Thymus (tissue), 11 donors: Measurements from ENCODE around the gene PLEKHH2. TPM values are rescaled to one million over a fixed set of nuclear protein-coding genes. Genes with fewer than 3 reads are reported as not detected.

Source experiments
- DNase-seq, 9 donors: peaks; one replicate each; pipeline ENCODE4 v3.0.0-alpha.2; 2013; ENCODE audit warnings: low spot score in 9 of 9, low read depth in 6 of 9, missing footprints in 1 of 9
- H3K27ac ChIP-seq, 2 donors: one replicate each; pipeline ENCODE4 v1.5.1; 2013; ENCODE audit warnings: control low read depth in 1 of 2, low read depth in 1 of 2, low read length in 1 of 2, mild to moderate bottlenecking in 1 of 2, moderate library complexity in 1 of 2
- H3K27me3 ChIP-seq, 2 donors: one replicate each; pipeline ENCODE4 v1.5.1; 2013; ENCODE audit warnings: low read length in 1 of 2; ENCODE audit not compliant: control insufficient read depth in 2 of 2, insufficient read depth in 1 of 2
- H3K36me3 ChIP-seq, 2 donors: one replicate each; pipeline ENCODE4 v1.5.1; 2013; ENCODE audit warnings: low read length in 1 of 2, mild to moderate bottlenecking in 1 of 2, moderate library complexity in 1 of 2; ENCODE audit not compliant: control insufficient read depth in 2 of 2, insufficient read depth in 2 of 2
- H3K4me1 ChIP-seq, 2 donors: one replicate each; pipeline ENCODE4 v1.5.1; 2013; ENCODE audit warnings: low read length in 2 of 2; ENCODE audit not compliant: control insufficient read depth in 2 of 2, insufficient read depth in 2 of 2
- H3K4me3 ChIP-seq, 2 donors: one replicate each; pipeline ENCODE4 v1.5.1; 2013; ENCODE audit warnings: low read length in 2 of 2, control low read depth in 1 of 2, mild to moderate bottlenecking in 1 of 2
- H3K9me3 ChIP-seq, 2 donors: one replicate each; pipeline ENCODE4 v1.5.1; 2013; ENCODE audit warnings: low read length in 1 of 2, mild to moderate bottlenecking in 1 of 2; ENCODE audit not compliant: control insufficient read depth in 2 of 2, insufficient read depth in 1 of 2
- WGBS: extraction: QIAGEN DNeasy Blood & Tissue Kit; methylation state at CpG from one replicate; pipeline ENCODE4 v1.1.7; 2013; 5-methylcytosine and 5-hydroxymethylcytosine counted together
- polyA plus RNA-seq: library from polyadenylated mRNA; stranded (reverse); fragments of 200-250 nt; gene quantifications from one replicate; pipeline ENCODE4 v1.2.3, GENCODE V29; 2013
- total RNA-seq: library from RNA; stranded (reverse); fragments of 120-200 nt; gene quantifications from one replicate; pipeline ENCODE4 v1.2.4, GENCODE V29; 2013
- donor health status: healthy.

The PLEKHH2 gene
- total and polyA plus RNA-seq, 2 donors: 0.66 to 1.1 TPM

- no peaks in the 10 kb centered on the region for H3K36me3 ChIP-seq
- H3K4me1 ChIP-seq: no peaks in the 10 kb centered on the region
- H3K27ac ChIP-seq: no peak overlapping the region
- no peak overlapping the region for H3K4me3 ChIP-seq
- DNase-seq: no peak
- no peaks in the 10 kb centered on the region for H3K9me3 ChIP-seq
- no peaks in the 10 kb centered on the region for H3K27me3 ChIP-seq
Measured at GRCh38 chr2:43800894-43801293, 163.8 kb downstream of the PLEKHH2 start.

- H3K36me3 ChIP-seq: no peaks in the 10 kb centered on the region
- H3K27me3 ChIP-seq: no peaks in the 10 kb centered on the region
- H3K4me3 ChIP-seq: no peak overlapping the region
- H3K4me1 ChIP-seq: no peaks in the 10 kb centered on the region
- 98% methylated on average over 2 of the region's 2 CpGs for WGBS
- no peak overlapping the region for H3K27ac ChIP-seq
- no peak for DNase-seq
- no peaks in the 10 kb centered on the region for H3K9me3 ChIP-seq
Measured at GRCh38 chr2:43802135-43802534, 165.1 kb downstream of the PLEKHH2 start.

DNA sequence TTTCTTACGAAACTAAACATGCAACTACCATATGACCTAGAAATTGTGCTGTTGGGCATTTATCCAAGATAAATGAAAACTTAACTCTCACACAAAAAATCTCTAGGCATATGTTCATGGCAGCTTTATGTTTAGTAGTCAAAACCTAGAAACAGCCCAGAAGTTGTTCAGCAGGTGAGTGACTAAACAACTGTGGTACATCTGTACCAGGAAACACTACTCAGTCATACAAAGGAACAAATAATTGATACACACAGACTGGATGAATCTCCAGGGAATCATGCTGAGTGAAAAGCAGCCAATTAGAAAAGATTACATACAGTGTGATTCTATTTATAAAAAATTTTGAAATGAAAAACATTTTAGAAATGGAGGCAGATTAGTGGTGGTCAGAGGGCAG lies 166.1 kb downstream of the PLEKHH2 start:
- Histone ChIP-seq H3K27ac (no peak overlapping the region), H3K4me3 (no peak overlapping the region), H3K4me1 (no peaks in the 10 kb centered on the region), H3K9me3 (no peaks in the 10 kb centered on the region), H3K27me3 (no peaks in the 10 kb centered on the region), H3K36me3 (no peaks in the 10 kb centered on the region)
- DNase-seq: no peak
- WGBS: 98% methylated on average over 1 of the region's 1 CpG

DNA sequence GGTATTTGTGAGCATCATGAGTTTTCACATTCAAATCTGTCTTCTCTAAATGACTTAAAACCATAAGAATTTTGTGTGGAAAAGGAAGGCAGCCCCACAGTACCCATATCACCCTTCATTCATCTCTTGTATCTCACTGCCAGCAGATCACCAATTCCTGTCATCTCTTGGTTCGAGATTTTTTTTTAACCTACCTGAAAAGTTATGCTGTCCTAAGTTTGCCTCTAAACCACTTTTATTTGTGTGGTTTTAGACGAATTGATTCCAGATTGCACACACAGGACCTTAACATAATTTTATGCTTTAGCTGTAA lies 169.6 kb downstream of the PLEKHH2 start:
- 97% methylated on average over 2 of the region's 2 CpGs for WGBS
- Histone ChIP-seq H3K9me3 (no peaks in the 10 kb centered on the region), H3K27ac (no peak overlapping the region), H3K27me3 (no peaks in the 10 kb centered on the region), H3K4me3 (no peak overlapping the region), H3K36me3 (no peaks in the 10 kb centered on the region), H3K4me1 (no peaks in the 10 kb centered on the region)
- no peak for DNase-seq

DNA sequence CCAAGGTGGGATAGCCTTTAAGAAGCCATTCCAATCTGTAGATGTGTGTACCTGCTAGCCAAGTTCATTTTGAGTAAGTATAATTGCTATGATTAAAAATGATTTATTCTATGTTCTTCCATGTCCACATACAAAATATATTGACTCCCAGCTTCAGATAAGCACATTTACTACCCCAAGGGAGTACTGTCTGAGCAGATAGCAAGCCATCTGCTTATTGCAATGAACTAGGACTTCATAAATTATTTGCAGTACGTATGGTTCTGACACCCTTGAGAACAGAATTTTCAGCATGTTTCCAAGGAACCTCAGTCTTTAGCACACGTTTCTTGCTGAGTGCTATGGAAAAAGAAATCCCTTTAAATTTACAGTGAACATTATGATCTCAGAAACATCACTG lies 173.4 kb downstream of the PLEKHH2 start:
- 98% methylated on average over 2 of the region's 2 CpGs for WGBS

GRCh38 chr2:43810888-43811287 lies 173.8 kb downstream of the PLEKHH2 start:
- Histone ChIP-seq H3K27ac (no peak overlapping the region), H3K27me3 (no peaks in the 10 kb centered on the region), H3K4me1 (no peaks in the 10 kb centered on the region), H3K4me3 (no peak overlapping the region), H3K9me3 (no peaks in the 10 kb centered on the region), H3K36me3 (no peaks in the 10 kb centered on the region)
- DNase-seq: no peak
- 97% methylated on average over 1 of the region's 1 CpG for WGBS

More for the DNA sequence above, 173.4 kb downstream of the PLEKHH2 start:
- Histone ChIP-seq H3K36me3 (no peaks in the 10 kb centered on the region), H3K4me1 (no peaks in the 10 kb centered on the region), H3K27me3 (no peaks in the 10 kb centered on the region), H3K9me3 (no peaks in the 10 kb centered on the region), H3K4me3 (no peak overlapping the region), H3K27ac (no peak overlapping the region)
- DNase-seq: no peak

DNA sequence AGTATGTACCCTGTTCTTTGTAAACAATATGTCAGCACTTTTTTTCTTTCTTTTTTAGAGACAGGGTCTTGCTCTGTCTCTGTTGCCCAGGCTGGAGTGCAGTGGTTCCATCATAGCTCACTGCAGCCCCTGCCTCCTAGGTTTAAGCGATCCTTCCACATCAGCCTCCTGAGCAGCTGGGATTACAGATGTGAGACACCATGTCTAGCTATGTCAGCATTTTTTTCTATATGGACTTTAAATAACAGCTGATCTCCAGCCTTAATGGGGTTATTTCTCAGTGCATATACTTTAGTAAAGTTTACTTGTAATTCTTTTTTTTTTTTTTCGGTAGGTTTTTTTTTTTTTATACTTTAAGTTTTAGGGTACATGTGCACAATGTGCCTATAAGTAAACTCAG lies 174.9 kb downstream of the PLEKHH2 start:
- no peak for DNase-seq
- Histone ChIP-seq H3K36me3 (no peaks in the 10 kb centered on the region), H3K27me3 (no peaks in the 10 kb centered on the region), H3K4me1 (no peaks in the 10 kb centered on the region), H3K9me3 (no peaks in the 10 kb centered on the region), H3K4me3 (no peak overlapping the region), H3K27ac (no peak overlapping the region)
- WGBS: 78% methylated on average over 2 of the region's 2 CpGs

- no peak for DNase-seq
- Histone ChIP-seq H3K36me3 (no peaks in the 10 kb centered on the region), H3K9me3 (no peaks in the 10 kb centered on the region), H3K4me1 (no peaks in the 10 kb centered on the region), H3K4me3 (no peak overlapping the region), H3K27ac (no peak overlapping the region), H3K27me3 (no peaks in the 10 kb centered on the region)
- WGBS: 91% methylated on average over 2 of the region's 2 CpGs
Measured at GRCh38 chr2:43812947-43813346, 175.9 kb downstream of the PLEKHH2 start.

- Histone ChIP-seq H3K4me3 (no peak overlapping the region), H3K27ac (no peak overlapping the region), H3K4me1 (no peaks in the 10 kb centered on the region), H3K27me3 (no peaks in the 10 kb centered on the region), H3K9me3 (no peaks in the 10 kb centered on the region), H3K36me3 (no peaks in the 10 kb centered on the region)
- 93% methylated on average over 3 of the region's 3 CpGs for WGBS
- DNase-seq: no peak
Measured at GRCh38 chr2:43814711-43815110, 177.7 kb downstream of the PLEKHH2 start.
